ENCODE results near the gene PTPRS. TPM values are rescaled to one million over a fixed set of nuclear protein-coding genes. Genes with fewer than 3 reads are reported as not detected.
"Not testable (repeated sequence)": the region's sequence is repeated elsewhere in the genome, so short reads cannot be mapped to it uniquely, and the experiment has no call there.

PTPRS gene
- total RNA-seq, 1 donor = 218 TPM

GRCh38 chr19:5369304-5369703 lies 28.7 kb upstream of the PTPRS start:
- no peaks in the 10 kb centered on the region for H3K4me1 ChIP-seq (ENCODE audit: insufficient read depth, low read length)
- no peak overlapping the region for H3K4me3 ChIP-seq (ENCODE audit: insufficient read depth, low read length)
- H3K27ac ChIP-seq (ENCODE audit: low read depth, low read length) = no peak overlapping the region
- no peak for DNase-seq (ENCODE audit: insufficient read length, low spot score, missing footprints)
- H3K36me3 ChIP-seq (ENCODE audit: insufficient read depth, low read length) = no peaks in the 10 kb centered on the region
- no peaks in the 10 kb centered on the region for H4K20me1 ChIP-seq (ENCODE audit: insufficient read depth, low read length)
- H3K9me3 ChIP-seq (ENCODE audit: low read depth, low read length) = no peaks in the 10 kb centered on the region
- no peak overlapping the region for H2AFZ ChIP-seq (ENCODE audit: low read length)
- H3K79me2 ChIP-seq (ENCODE audit: insufficient read depth, low read length) = no peaks in the 10 kb centered on the region
- no peak overlapping the region for H3K4me2 ChIP-seq (ENCODE audit: insufficient read depth, low read length)
- peaks cover 2% of the 10 kb centered on the region for H3K27me3 ChIP-seq (ENCODE audit: insufficient read depth, low read length)
- no peak for TF ChIP-seq CTCF (IDR thresholded peaks at IDR 0.05; ENCODE audit: extremely low read depth, low read depth, low read length)

GRCh38 chr19:5367530-5368133 lies 27.0 kb upstream of the PTPRS start:
- TF ChIP-seq CTCF (IDR thresholded peaks at IDR 0.05; ENCODE audit: extremely low read depth, low read depth, low read length) = no peak
- H3K4me1 ChIP-seq (ENCODE audit: insufficient read depth, low read length) = no peaks in the 10 kb centered on the region
- H3K9me3 ChIP-seq (ENCODE audit: low read depth, low read length) = no peaks in the 10 kb centered on the region
- no peak for DNase-seq (ENCODE audit: insufficient read length, low spot score, missing footprints)
- H3K4me2 ChIP-seq (ENCODE audit: insufficient read depth, low read length) = no peak overlapping the region
- no peaks in the 10 kb centered on the region for H3K36me3 ChIP-seq (ENCODE audit: insufficient read depth, low read length)
- H3K79me2 ChIP-seq (ENCODE audit: insufficient read depth, low read length) = no peaks in the 10 kb centered on the region
- peaks cover 2% of the 10 kb centered on the region for H3K27me3 ChIP-seq (ENCODE audit: insufficient read depth, low read length)
- no peaks in the 10 kb centered on the region for H4K20me1 ChIP-seq (ENCODE audit: insufficient read depth, low read length)
- H3K27ac ChIP-seq (ENCODE audit: low read depth, low read length) = no peak overlapping the region
- H2AFZ ChIP-seq (ENCODE audit: low read length) = no peak overlapping the region
- no peak overlapping the region for H3K4me3 ChIP-seq (ENCODE audit: insufficient read depth, low read length)

GRCh38 chr19:5365905-5366304 lies 25.3 kb upstream of the PTPRS start:
- peaks cover 2% of the 10 kb centered on the region for H3K27me3 ChIP-seq (ENCODE audit: insufficient read depth, low read length)
- TF ChIP-seq CTCF (IDR thresholded peaks at IDR 0.05; ENCODE audit: extremely low read depth, low read depth, low read length) = no peak
- no peaks in the 10 kb centered on the region for H3K4me1 ChIP-seq (ENCODE audit: insufficient read depth, low read length)
- no peaks in the 10 kb centered on the region for H4K20me1 ChIP-seq (ENCODE audit: insufficient read depth, low read length)
- no peak overlapping the region for H3K4me2 ChIP-seq (ENCODE audit: insufficient read depth, low read length)
- H2AFZ ChIP-seq (ENCODE audit: low read length) = no peak overlapping the region
- H3K4me3 ChIP-seq (ENCODE audit: insufficient read depth, low read length) = no peak overlapping the region
- no peak overlapping the region for H3K27ac ChIP-seq (ENCODE audit: low read depth, low read length)
- no peaks in the 10 kb centered on the region for H3K79me2 ChIP-seq (ENCODE audit: insufficient read depth, low read length)
- no peak for DNase-seq (ENCODE audit: insufficient read length, low spot score, missing footprints)
- H3K9me3 ChIP-seq (ENCODE audit: low read depth, low read length) = no peaks in the 10 kb centered on the region
- H3K36me3 ChIP-seq (ENCODE audit: insufficient read depth, low read length) = no peaks in the 10 kb centered on the region

GRCh38 chr19:5364674-5365073 lies 24.1 kb upstream of the PTPRS start:
- Histone ChIP-seq H3K27ac (ENCODE audit: low read depth, low read length) (no peak overlapping the region), H3K27me3 (ENCODE audit: insufficient read depth, low read length) (peaks cover 2% of the 10 kb centered on the region), H3K9me3 (ENCODE audit: low read depth, low read length) (no peaks in the 10 kb centered on the region), H3K36me3 (ENCODE audit: insufficient read depth, low read length) (no peaks in the 10 kb centered on the region), H4K20me1 (ENCODE audit: insufficient read depth, low read length) (no peaks in the 10 kb centered on the region), H3K4me1 (ENCODE audit: insufficient read depth, low read length) (no peaks in the 10 kb centered on the region), H2AFZ (ENCODE audit: low read length) (no peak overlapping the region), H3K4me2 (ENCODE audit: insufficient read depth, low read length) (no peak overlapping the region), H3K4me3 (ENCODE audit: insufficient read depth, low read length) (no peak overlapping the region), H3K79me2 (ENCODE audit: insufficient read depth, low read length) (no peaks in the 10 kb centered on the region)
- no peak for TF ChIP-seq CTCF (IDR thresholded peaks at IDR 0.05; ENCODE audit: extremely low read depth, low read depth, low read length)
- no peak for DNase-seq (ENCODE audit: insufficient read length, low spot score, missing footprints)

GRCh38 chr19:5361839-5362238 lies 21.2 kb upstream of the PTPRS start:
- not testable (repeated sequence) for H3K36me3 ChIP-seq (ENCODE audit: insufficient read depth, low read length); H2AFZ ChIP-seq (ENCODE audit: low read length); H3K79me2 ChIP-seq (ENCODE audit: insufficient read depth, low read length); H3K4me2 ChIP-seq (ENCODE audit: insufficient read depth, low read length); H3K4me3 ChIP-seq (ENCODE audit: insufficient read depth, low read length); H3K9me3 ChIP-seq (ENCODE audit: low read depth, low read length); H4K20me1 ChIP-seq (ENCODE audit: insufficient read depth, low read length); H3K27me3 ChIP-seq (ENCODE audit: insufficient read depth, low read length); H3K27ac ChIP-seq (ENCODE audit: low read depth, low read length); DNase-seq (ENCODE audit: insufficient read length, low spot score, missing footprints); H3K4me1 ChIP-seq (ENCODE audit: insufficient read depth, low read length)

Measured in osteoblast (primary cell).